Transverse colon (tissue), 3 donors: ENCODE data around the gene LRIT1.

Experiments used
- POLR2A ChIP-seq: fragments of 450-650 bp; IDR thresholded peaks from one replicate; pipeline ENCODE4 v1.6.1; 2016; ENCODE audit warnings: antibody characterized with exemption, mild to moderate bottlenecking, moderate library complexity
- TF ChIP-seq, protein P1 (sequence below), 5 experiments: fragments of 200-600 bp in 3 of 5; fragments of 450-650 bp in 2 of 5; sonication (generic) in 3 of 5; IDR thresholded peaks; 1 replicate in 2 of 5; 2 replicates in 3 of 5; pipeline ENCODE4 v1.5.1; 2016 to 2017; ENCODE audit warnings: antibody characterized with exemption in 5 of 5, inconsistent platforms in 3 of 5, mild to moderate bottlenecking in 2 of 5, moderate library complexity in 1 of 5

DNA sequence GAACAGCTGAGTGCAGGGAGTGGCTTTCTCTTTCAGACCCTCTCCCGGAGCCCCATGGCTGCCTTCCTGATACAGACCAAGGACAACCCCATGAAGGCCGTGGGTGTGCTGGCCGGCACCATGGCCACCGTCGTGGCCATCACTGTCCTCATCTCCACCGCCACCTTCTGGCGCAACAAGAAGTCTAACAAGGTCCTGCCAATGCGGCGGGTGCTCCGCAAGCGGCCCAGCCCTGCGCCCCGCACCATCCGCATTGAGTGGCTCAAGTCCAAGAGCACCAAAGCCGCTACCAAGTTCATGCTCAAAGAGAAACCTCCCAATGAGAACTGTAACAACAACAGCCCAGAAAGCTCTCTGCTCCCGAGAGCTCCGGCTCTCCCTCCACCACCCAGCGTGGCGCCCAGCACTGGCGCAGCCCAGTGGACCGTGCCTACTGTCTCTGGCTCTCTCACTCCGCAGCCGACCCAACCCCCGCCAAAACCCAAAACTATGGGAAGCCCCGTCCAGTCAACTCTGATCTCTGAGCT lies 27.2 kb downstream of the LRIT1 start:
- TF ChIP-seq, protein P1, sequence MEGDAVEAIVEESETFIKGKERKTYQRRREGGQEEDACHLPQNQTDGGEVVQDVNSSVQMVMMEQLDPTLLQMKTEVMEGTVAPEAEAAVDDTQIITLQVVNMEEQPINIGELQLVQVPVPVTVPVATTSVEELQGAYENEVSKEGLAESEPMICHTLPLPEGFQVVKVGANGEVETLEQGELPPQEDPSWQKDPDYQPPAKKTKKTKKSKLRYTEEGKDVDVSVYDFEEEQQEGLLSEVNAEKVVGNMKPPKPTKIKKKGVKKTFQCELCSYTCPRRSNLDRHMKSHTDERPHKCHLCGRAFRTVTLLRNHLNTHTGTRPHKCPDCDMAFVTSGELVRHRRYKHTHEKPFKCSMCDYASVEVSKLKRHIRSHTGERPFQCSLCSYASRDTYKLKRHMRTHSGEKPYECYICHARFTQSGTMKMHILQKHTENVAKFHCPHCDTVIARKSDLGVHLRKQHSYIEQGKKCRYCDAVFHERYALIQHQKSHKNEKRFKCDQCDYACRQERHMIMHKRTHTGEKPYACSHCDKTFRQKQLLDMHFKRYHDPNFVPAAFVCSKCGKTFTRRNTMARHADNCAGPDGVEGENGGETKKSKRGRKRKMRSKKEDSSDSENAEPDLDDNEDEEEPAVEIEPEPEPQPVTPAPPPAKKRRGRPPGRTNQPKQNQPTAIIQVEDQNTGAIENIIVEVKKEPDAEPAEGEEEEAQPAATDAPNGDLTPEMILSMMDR (IDR thresholded peaks at IDR 0.05): no peak
- TF ChIP-seq POLR2A: no peak
